ENCODE data around the gene GSTCD. TPM values are rescaled to one million over a fixed set of nuclear protein-coding genes. Genes with fewer than 3 reads are reported as not detected.

GSTCD gene
- total RNA-seq, 1 experiment from 2014 or later = 17.9 TPM

DNA sequence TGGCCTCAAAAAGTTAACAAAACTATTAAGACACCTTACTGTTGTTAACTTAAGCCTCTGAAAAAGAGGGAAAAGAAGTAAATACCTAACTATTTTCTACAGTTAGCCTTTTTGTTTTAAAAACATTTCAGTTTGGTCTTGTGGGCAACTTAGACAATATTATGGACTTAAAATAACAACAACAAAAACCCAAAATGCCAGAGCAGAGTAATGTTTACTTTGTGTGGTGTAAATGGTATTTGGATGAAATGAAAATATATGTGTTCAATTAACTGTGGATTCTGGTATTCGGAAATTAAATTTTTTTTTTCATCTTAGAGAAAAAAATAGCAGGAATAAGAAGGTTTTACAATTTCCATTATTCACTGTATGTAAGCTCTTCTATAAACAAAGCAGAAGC is 107.1 kb downstream of the GSTCD start:
- Histone ChIP-seq H3T11ph (ENCODE audit: low read length) (no peak overlapping the region), H2AFZ (ENCODE audit: low read length) (no peak overlapping the region), H2BK5ac (ENCODE audit: insufficient read length, low read length) (no peak overlapping the region), H3K23me2 (ENCODE audit: insufficient read length, low read depth, low read length, poor library complexity, severe bottlenecking) (no peaks in the 10 kb centered on the region), H4K91ac (ENCODE audit: insufficient read length, low read depth, low read length) (no peak overlapping the region), H2BK120ac (ENCODE audit: low read depth, low read length, poor library complexity, severe bottlenecking) (no peak overlapping the region), H2AK5ac (ENCODE audit: insufficient read length, low read length) (no peak overlapping the region), H4K20me1 (ENCODE audit: control insufficient read depth, insufficient read depth, insufficient read length) (no peaks in the 10 kb centered on the region), H3K27me3 (ENCODE audit: insufficient read depth, low read length) (no peaks in the 10 kb centered on the region), H3K56ac (ENCODE audit: insufficient read length, low read depth, low read length) (no peak overlapping the region), H3K4ac (ENCODE audit: low read depth, low read length) (no peak overlapping the region), H3K9ac (ENCODE audit: extremely low read depth, insufficient read length, low read length) (no peak overlapping the region), H3K4me2 (ENCODE audit: insufficient read depth, insufficient read length, low read length) (no peak overlapping the region), H3K18ac (ENCODE audit: insufficient read length, low read depth, low read length) (no peak overlapping the region), H3K79me1 (ENCODE audit: insufficient read depth, low read depth, low read length, poor library complexity, severe bottlenecking) (no peaks in the 10 kb centered on the region), H3K14ac (ENCODE audit: insufficient read depth, low read length) (no peak overlapping the region), H2BK15ac (ENCODE audit: low read depth, low read length) (no peak overlapping the region), H2BK20ac (ENCODE audit: low read depth, low read length, poor library complexity, severe bottlenecking) (no peak overlapping the region), H4K5ac (ENCODE audit: insufficient read length, low read depth, low read length) (no peak overlapping the region), H3K27ac (ENCODE audit: insufficient read length, low read depth, low read length) (no peak overlapping the region), H3K23ac (ENCODE audit: insufficient read length, low read depth, low read length) (no peak overlapping the region), H4K8ac (replicated peaks; ENCODE audit: insufficient read length, low read depth, low read length) (no peak overlapping the region), H3K4me1 (ENCODE audit: insufficient read depth, low read length) (no peaks in the 10 kb centered on the region), H2BK12ac (ENCODE audit: insufficient read length, low read depth, low read length) (no peak overlapping the region), H3K9me3 (ENCODE audit: control insufficient read depth, low read depth, low read length) (no peaks in the 10 kb centered on the region), H3K79me2 (ENCODE audit: insufficient read depth, low read length) (no peaks in the 10 kb centered on the region)
- Mint-ChIP-seq H3K27ac (no peak overlapping the region), H3K4me1 (no peaks in the 10 kb centered on the region; a peak in 1 of 4 replicates), H3K36me3 (ENCODE audit: insufficient read depth in 1 of 3, low read depth in 3 of 3) (peaks cover 0 to 11% (median 5%) of the 10 kb centered on the region in 3 experiments; a peak in 4 of 7 replicates), H3K4me3 (no peak overlapping the region), H3K9me3 (peaks cover 0 to 3% of the 10 kb centered on the region in 2 experiments; a peak in 3 of 5 replicates), H3K27me3 (ENCODE audit: low read depth) (no peaks in the 10 kb centered on the region)
- no peak for DNase-seq
- no peak for TF ChIP-seq CTCF (conservative IDR thresholded peaks at IDR 0.05)
- 100% methylated on average over 1 of the region's 1 CpG for WGBS (ENCODE audit: extremely low coverage, insufficient read length, low lambda C conversion rate)
